GM21723 (cell line): Measurements from ENCODE around the gene RALB.
"Not testable (repeated sequence)": the region's sequence is repeated elsewhere in the genome, so short reads cannot be mapped to it uniquely, and the experiment has no call there.

Experiments
- ATAC-seq: cut with Tn5 transposase; IDR thresholded peaks from one replicate; pipeline ENCODE4 v1.9.1; 2021; ENCODE audit warnings: mild to moderate bottlenecking, moderate library complexity; ENCODE audit not compliant: unreplicated experiment

Gene RALB

DNA sequence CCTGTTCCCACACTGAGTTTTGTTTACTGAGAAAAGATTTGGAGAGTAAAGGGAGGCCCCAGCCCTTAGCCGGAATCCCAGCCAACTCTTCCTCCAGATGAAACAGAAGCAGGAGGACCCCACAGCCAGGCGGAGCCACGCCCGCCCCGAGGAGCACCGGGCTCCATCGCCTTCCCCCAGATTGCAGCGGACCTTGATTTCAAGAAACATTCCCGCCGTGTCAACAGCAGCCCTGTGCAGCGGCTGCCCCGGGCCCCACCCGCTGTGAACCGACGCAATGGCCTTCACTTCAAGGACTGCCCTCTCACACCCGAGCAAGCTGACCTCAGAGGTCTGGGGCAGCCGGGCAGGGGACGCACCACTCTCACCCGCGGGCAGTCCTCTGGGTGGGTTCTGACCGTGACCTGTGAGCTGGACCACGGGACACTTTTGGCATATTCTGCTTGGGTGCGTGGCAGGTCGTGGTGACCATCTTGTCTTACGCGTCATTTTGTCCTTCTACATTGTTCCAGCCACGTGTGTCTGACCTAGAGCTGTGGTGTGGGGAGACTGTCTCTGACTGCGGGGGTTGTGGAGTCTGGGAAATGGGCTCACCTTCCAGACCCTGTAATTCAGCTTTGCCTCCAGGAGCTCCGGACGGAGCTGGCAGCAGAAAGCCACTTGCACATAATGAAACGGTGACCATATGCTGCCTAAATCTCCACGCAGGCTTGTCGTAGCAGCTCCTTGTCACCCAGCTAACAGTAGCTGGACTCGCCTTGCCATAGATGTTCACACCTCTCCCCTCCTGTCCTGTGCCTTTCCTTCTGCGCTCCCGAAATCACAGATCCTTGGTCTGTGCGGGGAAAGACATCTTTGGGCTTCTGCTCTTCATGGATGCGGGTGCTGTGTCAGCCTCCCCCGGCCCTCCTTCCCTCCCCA lies 61.3 kb downstream of the RALB start:
- ATAC-seq = no peak

DNA sequence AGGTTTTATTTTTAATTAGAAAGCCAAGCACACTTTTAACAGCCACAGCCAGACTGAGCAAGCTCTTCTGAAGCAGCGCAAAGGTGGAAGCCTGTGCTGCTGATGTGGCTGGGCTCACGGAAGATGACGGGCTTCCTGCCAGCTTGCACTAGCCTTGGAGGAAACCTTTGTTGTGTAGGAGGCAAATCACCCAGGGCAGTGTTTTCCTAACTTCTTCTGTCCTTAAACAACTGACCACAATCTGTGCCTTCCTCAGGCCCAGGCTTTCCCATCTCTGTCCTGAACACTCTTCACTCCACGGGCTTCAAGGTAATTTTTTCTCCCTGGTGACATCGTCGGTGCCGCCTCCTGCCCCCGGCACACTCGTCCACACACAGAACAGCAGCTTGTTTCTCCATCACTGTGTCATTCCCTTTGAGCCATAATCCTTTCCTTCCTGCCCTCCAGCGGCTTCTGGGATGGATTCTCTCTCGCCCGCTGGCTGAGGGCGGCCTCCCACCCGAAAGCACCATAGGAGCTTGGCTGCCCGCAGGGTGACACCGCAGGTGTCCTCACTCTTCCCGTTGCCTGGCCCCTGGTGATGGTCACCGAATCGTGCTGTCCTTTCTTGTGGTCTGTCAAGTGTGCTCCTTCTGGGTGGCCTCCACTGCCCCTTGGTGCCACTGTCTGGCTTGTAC lies 62.2 kb downstream of the RALB start:
- ATAC-seq = no peak

DNA sequence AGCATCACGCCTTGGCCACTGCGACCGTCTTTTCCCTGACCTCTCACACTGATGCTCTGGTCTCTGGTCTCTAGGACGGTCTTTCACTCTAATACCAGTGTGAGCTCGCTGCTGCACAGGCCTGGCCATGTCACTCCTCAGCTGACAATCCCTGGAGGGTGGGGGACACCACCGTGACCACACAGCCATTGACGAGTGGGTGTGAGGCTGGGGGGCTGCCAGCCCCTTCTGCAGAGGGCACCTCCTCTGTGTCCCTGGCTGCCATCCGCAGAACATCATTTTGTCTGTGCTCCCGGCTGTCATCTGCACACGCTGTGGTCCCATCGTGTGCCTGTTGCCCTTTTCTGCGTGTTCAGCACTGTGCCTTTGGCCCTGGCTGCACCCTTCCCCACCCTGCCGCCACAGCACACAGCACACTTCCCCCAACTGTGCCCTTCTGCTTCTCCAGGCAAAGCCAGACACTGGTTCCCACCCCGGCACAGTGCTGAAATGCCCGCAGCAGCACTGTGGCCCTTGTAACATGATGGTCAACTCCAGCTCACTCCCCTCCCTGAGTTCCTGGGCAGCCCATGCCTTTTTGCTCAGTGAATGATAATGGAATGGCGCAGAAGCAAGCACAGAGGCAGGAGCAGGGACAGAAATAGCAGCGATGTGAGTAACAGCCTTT lies 62.8 kb downstream of the RALB start:
- no peak for ATAC-seq

DNA sequence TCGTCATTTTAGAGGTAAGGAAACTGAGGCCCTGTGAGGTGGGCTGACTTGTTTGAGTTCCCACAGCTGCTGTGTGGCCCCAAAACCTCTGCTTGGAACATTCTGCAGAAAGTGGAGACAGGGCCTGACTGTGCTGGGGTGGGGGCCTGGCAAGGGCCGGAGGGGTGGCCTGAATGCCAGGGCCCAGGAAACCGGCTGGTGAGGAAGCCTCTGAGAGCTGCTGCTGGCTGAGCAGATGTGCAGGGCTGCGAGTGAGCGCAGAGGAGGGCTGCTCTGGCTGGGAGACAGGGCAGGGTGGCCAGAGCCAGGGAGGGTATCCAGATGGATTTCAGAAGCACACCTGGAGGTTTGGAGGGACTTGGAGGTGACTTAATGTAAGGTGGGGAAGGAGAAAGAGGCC lies 63.4 kb downstream of the RALB start:
- ATAC-seq = no peak

DNA sequence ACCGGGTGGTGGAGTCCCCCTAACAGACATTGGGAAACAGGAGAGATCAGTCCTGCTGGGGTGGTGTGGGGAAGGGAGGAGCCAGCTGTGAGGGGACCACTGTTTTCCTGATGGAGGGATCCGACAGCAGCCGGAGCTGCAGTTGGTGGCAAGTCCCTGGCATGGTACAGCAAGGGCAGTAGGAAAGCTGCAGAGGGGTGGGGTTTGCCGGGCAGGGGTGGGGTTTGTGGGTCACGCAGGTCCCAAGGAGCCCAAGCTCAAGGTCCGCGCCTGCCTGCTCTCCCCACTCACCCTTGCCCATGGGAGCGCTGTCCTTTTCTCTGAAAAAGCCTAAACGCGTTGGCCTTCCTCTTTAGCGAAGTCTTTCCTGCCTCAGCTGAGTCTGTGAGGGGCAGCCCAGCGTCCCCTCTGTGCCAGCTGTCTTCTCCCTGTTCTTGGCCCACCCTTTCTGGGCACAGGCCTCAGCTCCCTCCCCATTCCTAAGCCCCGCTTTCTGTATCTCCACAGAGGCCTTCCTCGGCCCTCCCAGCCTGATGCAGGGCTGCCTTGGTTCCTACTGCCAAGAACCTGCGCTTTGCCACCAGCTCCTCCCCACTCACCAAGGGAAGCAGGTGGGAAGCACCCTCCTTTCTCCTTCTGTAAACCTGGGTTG lies 64.0 kb downstream of the RALB start:
- no peak for ATAC-seq

DNA sequence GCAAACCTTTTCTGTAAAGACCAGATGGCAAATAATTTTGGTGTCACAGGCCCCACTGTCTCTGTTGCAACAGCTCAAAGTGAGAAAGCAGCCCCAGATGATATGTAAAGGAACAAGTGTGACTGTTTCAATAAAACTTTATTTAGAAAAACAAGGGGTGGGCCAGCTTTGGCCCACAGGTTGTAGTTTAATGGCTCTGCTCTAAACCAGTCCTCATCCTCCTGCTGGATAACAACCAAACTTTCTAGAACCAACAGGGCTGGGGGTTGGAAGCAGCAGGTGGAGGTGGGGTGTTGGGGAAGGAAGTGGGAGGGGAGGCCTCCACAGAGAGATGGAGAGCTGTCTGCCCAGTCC lies 64.5 kb downstream of the RALB start:
- no peak for ATAC-seq

DNA sequence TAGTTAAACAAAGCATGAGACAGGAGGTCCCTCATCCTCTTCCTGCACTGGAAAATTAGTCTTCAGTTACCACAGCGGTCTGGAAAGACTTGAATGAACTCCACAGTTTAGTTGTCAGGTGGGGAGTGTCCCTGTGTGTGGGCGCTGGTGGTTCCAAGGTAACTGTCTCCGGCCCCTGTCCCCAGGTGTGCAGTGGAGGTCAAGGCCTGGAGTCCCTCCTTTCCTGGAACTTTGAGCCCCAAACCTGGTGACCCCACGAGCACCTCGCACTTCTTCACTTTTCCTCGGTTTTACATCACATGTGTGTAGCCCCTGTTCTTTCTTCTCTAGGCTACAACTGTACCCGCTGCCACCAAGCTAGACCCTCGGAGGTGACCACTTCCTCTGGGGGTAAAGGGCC lies 65.3 kb downstream of the RALB start:
- ATAC-seq = no peak

DNA sequence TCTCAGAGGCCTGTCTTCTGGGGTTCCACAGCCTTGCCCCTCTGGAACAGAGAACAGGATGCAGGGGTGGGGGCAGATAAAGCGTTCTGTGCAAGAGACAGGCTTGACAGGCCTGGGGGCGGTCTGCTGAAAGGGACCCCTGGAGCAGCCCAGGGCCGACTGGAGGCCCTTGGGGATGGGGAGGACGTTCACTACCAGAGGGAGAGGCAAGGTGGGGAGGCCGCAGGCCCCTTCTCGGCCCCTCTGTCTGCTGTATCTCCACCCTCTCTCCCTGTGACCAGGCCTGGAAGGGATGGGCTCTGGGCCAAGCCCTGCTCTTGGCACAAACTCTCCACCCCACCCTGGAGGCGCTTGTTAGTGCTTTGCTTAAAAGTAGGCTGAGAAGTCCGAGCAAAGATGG lies 66.0 kb downstream of the RALB start:
- ATAC-seq = no peak

DNA sequence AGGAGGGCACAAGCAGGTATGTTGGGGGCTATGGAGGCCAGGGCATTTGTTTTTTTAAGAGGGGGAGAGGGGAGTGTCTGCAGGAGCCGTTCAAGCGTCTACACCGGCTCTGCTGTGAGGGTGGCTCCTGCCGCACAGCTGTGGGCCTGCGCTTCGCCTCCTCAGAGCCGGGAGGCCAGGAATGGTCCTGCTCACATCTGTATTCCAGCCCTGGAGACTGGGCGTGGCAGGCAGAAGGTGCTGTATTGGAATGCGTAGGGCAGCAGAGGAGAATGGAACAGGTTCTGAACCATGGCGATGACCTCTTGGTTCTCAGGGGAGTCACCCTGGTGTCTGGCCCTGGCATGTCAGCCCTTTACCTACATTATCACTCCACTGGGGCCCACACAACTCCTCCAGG lies 66.5 kb downstream of the RALB start:
- ATAC-seq = no peak

DNA sequence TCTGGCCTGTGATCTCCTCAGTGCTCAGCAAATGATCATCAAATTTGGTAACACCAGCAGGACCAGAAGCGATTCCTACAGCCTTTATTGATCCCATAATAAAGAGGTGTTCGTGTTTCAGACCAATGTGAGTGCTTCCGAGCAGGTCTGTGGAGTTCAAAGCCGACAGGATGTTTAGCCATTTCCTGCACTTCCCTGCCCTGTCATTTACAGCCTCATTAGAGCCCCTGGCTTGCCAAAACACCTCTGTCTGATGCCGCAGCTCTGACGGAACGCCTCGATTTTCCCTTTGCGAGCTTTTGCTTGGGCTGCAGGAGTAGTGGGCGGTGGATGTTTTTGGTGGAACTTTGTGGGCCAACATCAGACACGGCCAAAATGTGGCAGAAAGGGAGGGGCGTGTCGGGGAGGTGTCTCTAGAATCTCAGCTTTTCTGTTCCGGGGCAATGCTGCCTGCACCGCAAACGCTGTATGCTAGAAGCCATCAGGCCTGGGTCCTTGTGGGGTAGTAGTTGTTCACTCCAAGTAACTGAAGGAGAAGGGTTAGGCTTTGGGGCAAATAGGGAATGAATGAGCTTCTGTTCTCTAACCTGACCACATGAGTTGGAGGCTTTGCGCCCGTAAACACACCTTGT lies 67.2 kb downstream of the RALB start:
- ATAC-seq = no peak

DNA sequence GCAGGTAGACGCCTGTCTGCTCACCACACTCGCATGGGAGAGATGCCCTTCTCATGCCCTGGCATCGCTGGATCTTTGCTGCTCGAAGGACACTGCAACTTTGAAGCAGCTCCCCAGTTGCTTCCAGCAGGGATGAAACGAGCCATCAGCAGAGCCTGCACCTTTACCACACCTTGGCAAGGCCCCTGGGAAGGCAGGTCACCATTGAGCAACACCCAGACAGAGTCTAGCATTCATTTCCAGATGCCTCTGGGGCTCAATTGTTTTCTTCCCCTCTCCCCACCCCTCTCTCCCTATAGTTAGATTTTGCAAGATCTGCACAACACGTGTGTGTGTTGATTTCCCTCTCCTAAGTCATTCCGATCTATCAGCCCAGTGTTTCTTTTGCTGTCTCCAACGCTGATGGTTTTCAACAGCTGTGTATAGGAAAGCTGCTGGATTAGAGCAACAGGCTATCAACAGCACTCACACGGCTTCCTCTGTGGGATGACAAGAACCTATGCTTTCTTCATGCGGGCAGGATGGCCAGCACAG lies 67.7 kb downstream of the RALB start:
- ATAC-seq = no peak

DNA sequence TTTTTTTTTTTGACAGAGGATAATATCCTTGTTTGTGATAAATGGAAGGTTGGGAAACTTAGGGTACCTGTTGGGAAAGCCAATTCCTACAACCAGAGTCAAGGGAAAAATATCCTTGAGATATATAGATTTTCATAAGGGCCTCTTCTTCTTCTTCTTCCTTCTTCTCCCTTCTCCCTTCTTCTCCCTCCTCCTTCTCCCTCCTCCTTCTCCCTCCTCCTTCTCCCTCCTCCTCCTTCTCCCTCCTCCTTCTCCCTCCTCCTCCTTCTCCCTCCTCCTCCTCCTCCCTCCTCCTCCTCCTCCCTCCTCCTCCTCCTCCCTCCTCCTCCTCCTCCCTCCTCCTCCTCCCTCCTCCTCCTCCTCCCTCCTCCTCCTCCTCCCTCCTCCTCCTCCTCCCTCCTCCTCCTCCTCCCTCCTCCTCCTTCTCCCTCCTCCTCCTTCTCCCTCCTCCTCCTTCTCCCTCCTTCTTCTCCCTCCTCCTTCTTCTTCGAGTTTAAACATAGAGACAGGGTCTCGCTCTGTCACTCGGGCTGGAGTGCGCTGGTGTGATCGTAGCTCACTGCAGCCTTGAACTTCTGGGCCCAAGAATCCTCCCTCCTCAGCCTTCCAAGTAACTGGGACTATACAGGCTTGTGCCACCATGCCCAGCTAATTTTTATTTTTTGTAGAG lies 68.4 kb downstream of the RALB start:
- ATAC-seq = not testable (repeated sequence)

DNA sequence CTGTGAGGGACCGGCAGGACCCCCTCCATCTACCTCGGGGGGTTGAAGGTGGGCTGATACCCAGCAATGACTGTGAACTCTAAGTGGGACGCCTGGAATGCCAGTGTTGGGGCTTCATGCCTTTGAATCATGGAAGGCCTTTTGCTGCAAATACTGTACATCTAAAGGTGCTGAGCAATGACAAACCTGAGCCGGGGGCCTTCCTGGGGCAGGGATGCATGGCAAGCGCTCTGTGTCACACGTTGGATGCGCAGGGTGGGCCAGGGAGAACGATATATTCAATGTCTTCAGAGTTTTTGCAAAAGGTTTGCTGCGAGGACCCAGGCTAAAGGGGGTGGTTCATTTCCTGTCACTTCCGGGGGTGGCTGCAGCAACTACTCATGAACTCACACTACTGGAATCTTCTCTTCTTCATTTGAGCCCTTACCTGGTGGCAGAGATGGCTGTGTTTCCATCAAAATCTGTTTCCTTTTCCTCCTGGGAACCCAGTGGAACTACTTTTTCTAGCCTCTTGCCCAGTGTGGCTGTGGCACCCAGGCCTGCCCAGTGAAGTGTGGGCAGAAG lies 69.2 kb downstream of the RALB start:
- ATAC-seq = no peak

DNA sequence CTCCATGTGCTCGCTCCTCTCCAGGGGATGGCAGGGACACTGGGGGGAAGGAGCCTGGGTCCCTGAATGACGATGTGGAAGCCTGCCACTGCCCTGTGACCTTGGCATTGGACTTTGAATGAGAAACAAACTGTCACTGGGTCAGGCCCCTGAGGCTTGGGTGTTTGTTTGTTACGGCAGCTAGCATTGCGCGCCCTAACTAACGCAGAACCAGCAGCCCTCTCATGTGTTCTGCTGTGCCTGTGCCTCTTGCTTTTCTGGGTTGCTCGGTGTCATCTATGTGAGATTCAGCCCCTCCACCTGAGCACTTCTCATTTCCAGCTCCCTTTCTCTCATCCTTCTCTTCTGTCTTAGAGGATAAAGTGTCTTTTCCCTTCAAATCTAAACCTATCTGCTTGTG lies 69.7 kb downstream of the RALB start:
- no peak for ATAC-seq

DNA sequence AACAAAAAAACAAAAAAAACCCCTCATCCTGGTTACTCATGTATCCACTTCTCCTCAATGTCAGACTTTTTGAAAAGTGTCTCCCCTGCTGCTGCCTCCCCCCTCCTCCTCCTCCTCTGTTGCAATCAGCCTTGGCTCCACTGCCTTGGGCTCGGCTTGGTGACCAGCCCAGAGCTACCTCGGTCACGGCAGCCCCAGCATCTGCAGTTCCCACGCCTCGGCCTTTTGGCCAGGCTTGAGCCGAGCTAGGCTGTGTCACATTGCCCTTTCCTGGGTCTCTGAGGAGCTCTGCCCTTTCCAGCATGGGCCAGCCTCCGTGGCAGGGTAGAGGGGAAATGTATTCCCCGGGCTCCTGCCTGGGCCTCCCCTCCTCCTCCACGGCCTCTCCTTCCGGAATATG lies 70.6 kb downstream of the RALB start:
- no peak for ATAC-seq

DNA sequence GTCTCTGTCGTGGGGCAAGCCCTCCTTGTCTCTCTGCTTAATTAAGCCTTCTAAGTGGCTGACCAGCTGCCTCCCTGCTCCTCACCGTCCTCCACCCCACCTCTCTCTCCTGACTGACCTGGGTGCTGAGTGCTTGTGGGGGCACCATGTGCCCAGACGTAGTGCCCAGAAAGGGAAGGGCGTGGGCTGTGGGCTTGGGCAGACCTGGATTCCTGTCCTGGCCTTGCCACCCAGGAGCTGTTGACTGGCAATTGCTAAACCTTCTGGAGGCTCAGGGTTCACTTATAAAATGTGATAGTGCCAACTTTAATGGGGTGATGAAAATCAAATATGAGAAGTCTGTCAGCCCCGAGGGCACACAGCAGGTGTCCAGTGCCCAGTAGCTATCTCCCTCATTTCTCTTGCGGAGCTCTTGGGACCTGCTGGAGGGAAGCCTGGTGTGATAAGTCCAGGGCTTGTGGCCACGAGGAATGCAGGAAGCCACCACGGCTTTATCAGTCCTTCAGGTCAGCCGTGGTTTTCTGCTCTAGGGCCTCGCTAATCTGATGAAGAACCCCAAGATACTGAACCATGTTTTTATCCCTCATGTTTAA lies 71.3 kb downstream of the RALB start:
- no peak for ATAC-seq

DNA sequence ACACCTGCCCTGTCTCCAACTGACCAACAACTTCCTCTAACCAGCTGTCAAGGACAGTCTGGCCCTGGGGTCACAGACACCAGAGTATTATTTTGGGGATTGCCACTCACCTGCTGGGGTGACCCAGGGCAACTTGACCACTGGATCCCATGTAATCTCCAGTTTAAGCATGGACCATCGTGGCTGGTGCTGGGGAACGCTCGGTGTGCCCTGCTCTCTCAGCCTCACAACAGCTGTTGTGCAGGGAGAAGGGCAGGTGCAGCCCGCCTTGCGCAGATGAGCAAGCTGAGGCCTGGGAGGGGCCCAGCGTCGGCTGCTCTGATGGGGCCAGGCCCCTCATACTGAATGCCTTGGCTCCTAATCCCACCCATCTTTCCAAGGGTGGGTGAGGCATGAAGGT lies 72.3 kb downstream of the RALB start:
- ATAC-seq = no peak

DNA sequence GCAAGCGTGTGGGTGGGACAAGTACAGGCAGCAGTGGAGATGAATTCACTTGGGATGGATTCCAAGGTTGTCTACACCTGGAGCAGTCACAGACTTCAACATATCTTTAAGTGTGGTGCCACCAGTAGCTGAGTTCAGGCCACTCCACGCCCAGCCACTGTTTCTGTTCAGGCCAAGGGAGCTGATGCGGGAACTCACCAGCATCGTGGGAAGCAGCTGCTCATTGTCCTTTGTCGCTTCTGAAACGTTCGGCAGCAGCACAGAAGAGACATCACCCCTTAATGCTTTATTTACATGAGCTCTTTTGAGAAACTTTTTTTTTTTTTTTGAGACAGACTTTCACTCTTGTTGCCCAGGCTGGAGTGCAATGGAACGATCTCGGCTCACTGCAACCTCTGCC lies 73.4 kb downstream of the RALB start:
- no peak for ATAC-seq
